ENCODE measurements around the gene RPS14. TPM values are rescaled to one million over a fixed set of nuclear protein-coding genes. Genes with fewer than 3 reads are reported as not detected.
A peak's percentile ranks its signal among the peaks of the same experiment; 100 is the strongest.

The RPS14 gene
- polyA plus RNA-seq, 1 of the 3 experiments (the other 2 are of a cell fraction) = 10,227 TPM

GRCh38 chr5:150473673-150474358 is 24.3 kb upstream of the RPS14 start:
- H2AFZ ChIP-seq (ENCODE audit: low read depth) = no peak overlapping the region
- peaks cover 0 to 19% of the 10 kb centered on the region in 2 experiments; a peak in 2 of 4 replicates for H3K4me1 ChIP-seq (ENCODE audit: control insufficient read depth in 1 of 2, insufficient read depth in 2 of 2, low read depth in 1 of 2, low read length in 1 of 2)
- ChIA-PET POLR2A (no interaction called here), CTCF (interaction anchor here (0.9 to 1.2 kb wide), 3 partner anchors 11 to 24 kb away, joined by 3 to 4 read pairs (median 3); no protein-coding TSS in a partner anchor)
- WGBS (ENCODE audit: low lambda C conversion rate) = 70% methylated on average over 12 of the region's 12 CpGs
- H3K4me3 ChIP-seq (ENCODE audit: low read depth in 2 of 2, low read length in 1 of 2) = no peak overlapping the region
- no peaks in the 10 kb centered on the region for H3K9me3 ChIP-seq
- no peaks in the 10 kb centered on the region for H3K36me3 ChIP-seq (replicated peaks in 1 of 2; ENCODE audit: control insufficient read depth in 1 of 2, insufficient read depth in 2 of 2, low read length in 1 of 2)
- H3K27me3 ChIP-seq (ENCODE audit: insufficient read depth) = no peaks in the 10 kb centered on the region
- 0 out of 2 replicates have a peak, but pooled peaks have one; percentile 29 for TF ChIP-seq NFIC (IDR thresholded peaks at IDR 0.05; ENCODE audit: borderline replicate concordance)
- TF ChIP-seq TCF12 (IDR thresholded peaks at IDR 0.05) = peak; percentile 49; the same call in 1 of the 2 replicates
- TF ChIP-seq TEAD4 (IDR thresholded peaks at IDR 0.05; ENCODE audit: borderline replicate concordance, insufficient read depth) = peak; percentile 73
- TF ChIP-seq TAF1 (IDR thresholded peaks at IDR 0.05; ENCODE audit: borderline replicate concordance, low read depth, low read length) = no peak
- no peaks in the 10 kb centered on the region for H3K79me2 ChIP-seq (ENCODE audit: insufficient read depth)
- H3K9ac ChIP-seq = peak overlapping the region; percentile 65; the same call in 1 of the 2 replicates
- no peaks in the 10 kb centered on the region for H4K20me1 ChIP-seq (ENCODE audit: insufficient read depth)
- H3F3A ChIP-seq (replicated peaks; ENCODE audit: insufficient read depth) = peaks cover 27% of the 10 kb centered on the region
- no peak for DNase-seq
- H3K27ac ChIP-seq (ENCODE audit: low read depth in 2 of 2, low read length in 1 of 2) = peak overlapping the region in 1 of 2 experiments; percentile 83; a peak in 2 of 4 replicates
- peak overlapping the region; percentile 65 for H3K4me2 ChIP-seq
- H3K9me2 ChIP-seq = no peaks in the 10 kb centered on the region

GRCh38 chr5:150469718-150470469 is 20.4 kb upstream of the RPS14 start:
- Histone ChIP-seq H2AFZ (ENCODE audit: low read depth) (no peak overlapping the region), H3K79me2 (ENCODE audit: insufficient read depth) (no peaks in the 10 kb centered on the region), H3K9me2 (no peaks in the 10 kb centered on the region), H3K36me3 (replicated peaks in 1 of 2; ENCODE audit: control insufficient read depth in 1 of 2, insufficient read depth in 2 of 2, low read length in 1 of 2) (no peaks in the 10 kb centered on the region), H3K27ac (ENCODE audit: low read depth in 2 of 2, low read length in 1 of 2) (peak overlapping the region in 1 of 2 experiments; percentile 62; a peak in 2 of 4 replicates), H3K27me3 (ENCODE audit: insufficient read depth) (no peaks in the 10 kb centered on the region), H4K20me1 (ENCODE audit: insufficient read depth) (no peaks in the 10 kb centered on the region), H3K9ac (no peak overlapping the region; the same call in 1 of the 2 replicates), H3F3A (replicated peaks; ENCODE audit: insufficient read depth) (peaks cover 25% of the 10 kb centered on the region), H3K9me3 (no peaks in the 10 kb centered on the region), H3K4me3 (ENCODE audit: low read depth in 2 of 2, low read length in 1 of 2) (no peak overlapping the region), H3K4me1 (ENCODE audit: control insufficient read depth in 1 of 2, insufficient read depth in 2 of 2, low read depth in 1 of 2, low read length in 1 of 2) (peaks cover 0 to 23% of the 10 kb centered on the region in 2 experiments; a peak in 3 of 4 replicates), H3K4me2 (no peak overlapping the region)
- ChIA-PET CTCF (no interaction called here), POLR2A (no interaction called here)
- 25% methylated on average over 6 of the region's 6 CpGs for WGBS (ENCODE audit: low lambda C conversion rate)
- no peak for DNase-seq
- TF ChIP-seq NFIC (IDR thresholded peaks at IDR 0.05; ENCODE audit: borderline replicate concordance) = peak; percentile 73; the same call in 1 of the 2 replicates
- TF ChIP-seq FOSL2 (IDR thresholded peaks at IDR 0.05; ENCODE audit: borderline replicate concordance, low read depth) = peak; percentile 94
- TF ChIP-seq JUND (IDR thresholded peaks at IDR 0.05) = peak; percentile 95
- TF ChIP-seq TCF12 (IDR thresholded peaks at IDR 0.05) = peak; percentile 96
- TF ChIP-seq EZH2phosphoT487 (IDR thresholded peaks at IDR 0.05; ENCODE audit: borderline replicate concordance, low read depth) = no peak
- peak; percentile 72; the same call in 1 of the 2 replicates for TF ChIP-seq POLR2AphosphoS5 (IDR thresholded peaks at IDR 0.05; ENCODE audit: low read depth, low read length)
- TF ChIP-seq GATA2 (CRISPR knock-in tag; IDR thresholded peaks at IDR 0.05) = no peak
- peak; percentile 81; the same call in 1 of the 2 replicates for TF ChIP-seq RXRA (IDR thresholded peaks at IDR 0.05; ENCODE audit: borderline replicate concordance, low read depth)
- TF ChIP-seq MXI1 (IDR thresholded peaks at IDR 0.05; ENCODE audit: low read depth, low read length) = no peak
- no peak for TF ChIP-seq USF2 (IDR thresholded peaks at IDR 0.05; ENCODE audit: borderline replicate concordance, low read depth, low read length)
- TF ChIP-seq ELF1 (IDR thresholded peaks at IDR 0.05) = no peak
- TF ChIP-seq SMC3 (IDR thresholded peaks at IDR 0.05; ENCODE audit: low read depth, low read length) = no peak
- TF ChIP-seq CTCF (IDR thresholded peaks at IDR 0.05) = no peak
- no peak for TF ChIP-seq RFX5 (IDR thresholded peaks at IDR 0.05; ENCODE audit: low read length)
- no peak for TF ChIP-seq NRF1 (IDR thresholded peaks at IDR 0.05; ENCODE audit: low read depth, low read length)
- TF ChIP-seq REST (IDR thresholded peaks at IDR 0.05; ENCODE audit: low read depth, low read length) = peak; percentile 93
- no peak for TF ChIP-seq TAF1 (IDR thresholded peaks at IDR 0.05; ENCODE audit: borderline replicate concordance, low read depth, low read length)
- 0 out of 2 replicates have a peak, but pooled peaks have one; percentile 61 for TF ChIP-seq FOXM1 (IDR thresholded peaks at IDR 0.05; ENCODE audit: low read depth)

Data from SK-N-SH (cell line).